Measurements from ENCODE around the gene HPS3. TPM values are rescaled to one million over a fixed set of nuclear protein-coding genes. Genes with fewer than 3 reads are reported as not detected.

HPS3 gene
- 19.4 and 20.9 TPM in 2 replicates for total RNA-seq (2022)
- Bru-seq, nascent RNA, result percentile 73 among the genes with signal in this experiment
- BruChase-seq, experiment 1, labeled RNA remaining after a 2-hour chase, result percentile 73 among the genes with signal in this experiment
- percentile 72 among the genes with signal in this experiment for BruChase-seq, experiment 2, labeled RNA remaining after a 6-hour chase
- long read RNA-seq, full-length matches to known transcripts, result 20 of 31 reads
- long read RNA-seq, partial matches to known transcripts, result 7 of 31 reads
- long read RNA-seq, other reads (novel, unspliced or antisense), result 4 of 31 reads

GRCh38 chr3:149129326-149130205 is at the start of gene HPS3:
TSS of gene HPS3 (plus strand) at chr3:149129638. CDS start at chr3:149129724, 86 bp downstream.
- peak; percentile 86 to 91 for DNase-seq
- Histone ChIP-seq H3K27me3 (replicated peaks; ENCODE audit: control insufficient read depth, insufficient read depth, low read length) (no peaks in the 10 kb centered on the region), H3K9me3 (no peaks in the 10 kb centered on the region), H3K4me3 (ENCODE audit: low read depth, low read length) (peak within 1 kb of the TSS; percentile 84), H3K36me3 (ENCODE audit: control insufficient read depth, insufficient read depth, low read length) (no peaks in the 10 kb centered on the region), H3K4me1 (no peaks in the 10 kb centered on the region; the same call in none of the 2 replicates)
- peak within 1 kb of the TSS; percentile 97 for H3K4me3 Mint-ChIP-seq (ENCODE audit: unreplicated experiment)
- H3K27ac Mint-ChIP-seq (ENCODE audit: unreplicated experiment), result peak within 1 kb of the TSS; percentile 92
- no peaks in the 10 kb centered on the region for H3K9me3 Mint-ChIP-seq (ENCODE audit: unreplicated experiment)
- H3K4me1 Mint-ChIP-seq (ENCODE audit: low read depth, unreplicated experiment), result peaks cover 11% of the 10 kb centered on the region
- no peak for TF ChIP-seq CTCF (IDR thresholded peaks at IDR 0.05; ENCODE audit: insufficient read depth in 1 of 2, low read depth in 1 of 2, low read length in 1 of 2, severe bottlenecking in 1 of 2, unreplicated experiment in 1 of 2)
- ChIA-PET POLR2A (interaction anchor here (0.8 to 1.0 kb wide), 3 partner anchors 116 to 174 kb away, joined by 3 read pairs; no protein-coding TSS in a partner anchor), CTCF (interaction anchor here (0.8 to 1.7 kb wide), 3 partner anchors 9 to 174 kb away, joined by 5 to 15 read pairs (median 7); no protein-coding TSS in a partner anchor)
- H3K36me3 Mint-ChIP-seq (ENCODE audit: insufficient read depth, unreplicated experiment), result peaks cover 24% of the 10 kb centered on the region
- H3K27me3 Mint-ChIP-seq (ENCODE audit: insufficient read depth, unreplicated experiment), result no peaks in the 10 kb centered on the region
- no TSS peak for BruUV-seq (replicated peaks)
- intact Hi-C loops (cut with micrococcal nuclease; ENCODE audit: unreplicated experiment), result loop anchor here (1.0 to 5.0 kb wide), 3 partner anchors 9 to 258 kb away; no protein-coding TSS in a partner anchor

DNA sequence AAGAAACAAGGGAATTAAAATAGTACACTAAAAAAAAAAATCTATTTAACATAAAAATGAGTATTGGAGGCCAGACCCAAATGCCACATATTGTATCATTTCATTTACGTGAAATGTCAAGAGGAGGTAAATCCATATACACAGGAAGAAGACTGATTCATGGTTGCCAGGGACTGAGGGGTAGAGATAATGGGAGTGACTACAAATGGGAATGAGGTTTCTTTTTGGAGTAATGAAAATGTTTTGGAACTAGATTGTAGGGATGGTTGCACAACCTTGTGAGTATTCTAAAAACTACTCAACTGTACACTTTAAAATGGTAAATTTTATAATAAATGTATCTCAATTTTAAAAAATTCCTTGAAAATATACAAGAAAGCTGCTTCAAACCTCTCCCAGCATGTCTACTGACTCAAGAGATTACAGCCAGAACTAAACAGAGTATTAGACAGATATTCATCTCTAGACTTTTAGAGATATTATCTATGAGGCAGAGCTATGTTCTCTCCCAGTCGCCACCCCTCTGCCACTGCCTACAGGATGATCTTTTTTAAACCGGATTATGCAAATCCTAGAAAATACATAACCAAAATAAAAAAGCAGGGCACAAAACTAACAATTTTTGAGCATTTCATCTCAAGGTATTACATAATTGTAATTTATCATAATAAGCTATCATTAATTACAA is 49.3 kb upstream of the HPS3 start:
- no peak overlapping the region for H3K4me3 Mint-ChIP-seq (ENCODE audit: unreplicated experiment)
- H3K4me3 ChIP-seq (ENCODE audit: low read depth, low read length), result no peak overlapping the region
- intact Hi-C loops (cut with micrococcal nuclease; ENCODE audit: unreplicated experiment), result no loop called here
- no peaks in the 10 kb centered on the region for H3K27me3 ChIP-seq (replicated peaks; ENCODE audit: control insufficient read depth, insufficient read depth, low read length)
- no peaks in the 10 kb centered on the region for H3K36me3 ChIP-seq (ENCODE audit: control insufficient read depth, insufficient read depth, low read length)
- BruUV-seq (replicated peaks), result no TSS peak
- no peaks in the 10 kb centered on the region for H3K9me3 Mint-ChIP-seq (ENCODE audit: unreplicated experiment)
- H3K27ac Mint-ChIP-seq (ENCODE audit: unreplicated experiment), result no peak overlapping the region
- no peaks in the 10 kb centered on the region for H3K27me3 Mint-ChIP-seq (ENCODE audit: insufficient read depth, unreplicated experiment)
- no peak for DNase-seq
- CTCF ChIA-PET, result no interaction called here
- H3K4me1 ChIP-seq, result peaks cover 9% of the 10 kb centered on the region
- peaks cover 27% of the 10 kb centered on the region for H3K36me3 Mint-ChIP-seq (ENCODE audit: insufficient read depth, unreplicated experiment)
- H3K9me3 ChIP-seq, result no peaks in the 10 kb centered on the region
- POLR2A ChIA-PET, result no interaction called here
- TF ChIP-seq CTCF (IDR thresholded peaks at IDR 0.05; ENCODE audit: insufficient read depth in 1 of 2, low read depth in 1 of 2, low read length in 1 of 2, severe bottlenecking in 1 of 2, unreplicated experiment in 1 of 2), result no peak
- no peaks in the 10 kb centered on the region for H3K4me1 Mint-ChIP-seq (ENCODE audit: low read depth, unreplicated experiment)

DNA sequence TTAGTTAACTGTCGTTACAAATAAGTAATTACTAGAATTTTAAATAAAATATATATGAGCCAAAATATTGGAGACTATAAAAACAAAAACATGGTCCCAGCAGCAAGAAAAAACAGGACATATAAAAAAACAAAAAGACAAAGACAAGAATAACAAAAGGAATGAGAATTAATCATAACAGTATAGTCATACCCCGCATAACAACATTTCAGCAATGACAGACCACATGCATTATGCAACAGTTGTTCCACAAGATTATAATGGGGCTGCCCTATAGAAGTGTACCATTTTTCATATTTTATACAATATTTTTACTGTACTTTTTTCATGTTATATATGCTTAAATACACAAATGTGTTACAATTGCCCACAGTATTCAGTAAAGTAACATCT is 48.7 kb upstream of the HPS3 start:
- DNase-seq, result no peak
- TF ChIP-seq CTCF (IDR thresholded peaks at IDR 0.05; ENCODE audit: insufficient read depth in 1 of 2, low read depth in 1 of 2, low read length in 1 of 2, severe bottlenecking in 1 of 2, unreplicated experiment in 1 of 2), result no peak
- H3K36me3 Mint-ChIP-seq (ENCODE audit: insufficient read depth, unreplicated experiment), result peaks cover 27% of the 10 kb centered on the region
- no peaks in the 10 kb centered on the region for H3K9me3 Mint-ChIP-seq (ENCODE audit: unreplicated experiment)
- BruUV-seq (replicated peaks), result no TSS peak
- H3K27me3 Mint-ChIP-seq (ENCODE audit: insufficient read depth, unreplicated experiment), result no peaks in the 10 kb centered on the region
- H3K27me3 ChIP-seq (replicated peaks; ENCODE audit: control insufficient read depth, insufficient read depth, low read length), result no peaks in the 10 kb centered on the region
- ChIA-PET POLR2A (no interaction called here), CTCF (no interaction called here)
- no peaks in the 10 kb centered on the region for H3K36me3 ChIP-seq (ENCODE audit: control insufficient read depth, insufficient read depth, low read length)
- H3K4me3 ChIP-seq (ENCODE audit: low read depth, low read length), result no peak overlapping the region
- no peak overlapping the region for H3K27ac Mint-ChIP-seq (ENCODE audit: unreplicated experiment)
- intact Hi-C loops (cut with micrococcal nuclease; ENCODE audit: unreplicated experiment), result no loop called here
- peaks cover 10% of the 10 kb centered on the region for H3K4me1 ChIP-seq
- no peaks in the 10 kb centered on the region for H3K9me3 ChIP-seq
- no peak overlapping the region for H3K4me3 Mint-ChIP-seq (ENCODE audit: unreplicated experiment)
- H3K4me1 Mint-ChIP-seq (ENCODE audit: low read depth, unreplicated experiment), result no peaks in the 10 kb centered on the region
